Vagina (tissue), 2 donors: ENCODE data around the gene COL5A1.

Experiments
- POLR2A ChIP-seq, 2 donors: fragments of 450-650 bp; IDR thresholded peaks; one replicate each; pipeline ENCODE4 v1.6.1; 2017; ENCODE audit warnings: antibody characterized with exemption in 2 of 2, mild to moderate bottlenecking in 2 of 2, moderate library complexity in 2 of 2
- POLR2AphosphoS5 ChIP-seq, 2 donors: sonication (generic); formaldehyde crosslinking; IDR thresholded peaks; one replicate each; pipeline ENCODE4 v1.9.0; 2017; ENCODE audit warnings: antibody characterized with exemption in 2 of 2, mild to moderate bottlenecking in 2 of 2, low read depth in 1 of 2; ENCODE audit not compliant: insufficient read depth in 1 of 2
- TF ChIP-seq, protein P1 (sequence below), 3 experiments: fragments of 450-650 bp in 2 of 3; fragments of 200-600 bp in 1 of 3; sonication (generic) in 1 of 3; IDR thresholded peaks; one replicate each; pipeline ENCODE4 v1.5.1; 2017 to 2019; ENCODE audit warnings: antibody characterized with exemption in 3 of 3, mild to moderate bottlenecking in 2 of 3, moderate library complexity in 2 of 3

- TF ChIP-seq, protein P1, sequence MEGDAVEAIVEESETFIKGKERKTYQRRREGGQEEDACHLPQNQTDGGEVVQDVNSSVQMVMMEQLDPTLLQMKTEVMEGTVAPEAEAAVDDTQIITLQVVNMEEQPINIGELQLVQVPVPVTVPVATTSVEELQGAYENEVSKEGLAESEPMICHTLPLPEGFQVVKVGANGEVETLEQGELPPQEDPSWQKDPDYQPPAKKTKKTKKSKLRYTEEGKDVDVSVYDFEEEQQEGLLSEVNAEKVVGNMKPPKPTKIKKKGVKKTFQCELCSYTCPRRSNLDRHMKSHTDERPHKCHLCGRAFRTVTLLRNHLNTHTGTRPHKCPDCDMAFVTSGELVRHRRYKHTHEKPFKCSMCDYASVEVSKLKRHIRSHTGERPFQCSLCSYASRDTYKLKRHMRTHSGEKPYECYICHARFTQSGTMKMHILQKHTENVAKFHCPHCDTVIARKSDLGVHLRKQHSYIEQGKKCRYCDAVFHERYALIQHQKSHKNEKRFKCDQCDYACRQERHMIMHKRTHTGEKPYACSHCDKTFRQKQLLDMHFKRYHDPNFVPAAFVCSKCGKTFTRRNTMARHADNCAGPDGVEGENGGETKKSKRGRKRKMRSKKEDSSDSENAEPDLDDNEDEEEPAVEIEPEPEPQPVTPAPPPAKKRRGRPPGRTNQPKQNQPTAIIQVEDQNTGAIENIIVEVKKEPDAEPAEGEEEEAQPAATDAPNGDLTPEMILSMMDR (IDR thresholded peaks at IDR 0.05) = no peak
- no peak for TF ChIP-seq POLR2A (IDR thresholded peaks at IDR 0.05)
- no peak for TF ChIP-seq POLR2AphosphoS5 (IDR thresholded peaks at IDR 0.05; ENCODE audit: insufficient read depth in 1 of 2, low read depth in 1 of 2)
Observed at GRCh38 chr9:134753191-134753590, 111.6 kb downstream of the COL5A1 start.
